WERI-Rb-1 (cell line): ENCODE data around the gene MEN1.

ENCODE experiments used
- DNase-seq: peaks from one replicate; pipeline ENCODE4 v3.0.0-alpha.2; 2020
- H3K27ac ChIP-seq: fragments of 250-450 bp; sonication (Bioruptor Pico); 2 replicates; pipeline ENCODE4 v1.5.1; 2020; ENCODE audit warnings: mild to moderate bottlenecking, moderate library complexity
- H3K27me3 ChIP-seq: fragments of 250-450 bp; sonication (Bioruptor Pico); 2 replicates; pipeline ENCODE4 v1.5.1; 2021; ENCODE audit warnings: mild to moderate bottlenecking, low read depth, moderate library complexity; ENCODE audit not compliant: insufficient read depth, severe bottlenecking
- H3K36me3 ChIP-seq: fragments of 250-450 bp; sonication (Bioruptor Pico); 2 replicates; pipeline ENCODE4 v1.5.1; 2020; ENCODE audit warnings: mild to moderate bottlenecking, moderate library complexity
- H3K4me3 ChIP-seq: 2 replicates; pipeline ENCODE4 v1.5.1; 2011; ENCODE audit warnings: low read depth, mild to moderate bottlenecking, control low read depth, low read length
- H3K9me3 ChIP-seq: fragments of 250-450 bp; sonication (Bioruptor Pico); 2 replicates; pipeline ENCODE4 v1.5.1; 2021; ENCODE audit warnings: mild to moderate bottlenecking, moderate library complexity; ENCODE audit not compliant: severe bottlenecking
- TF ChIP-seq, protein P1 (sequence below): IDR thresholded peaks from 2 replicates; pipeline ENCODE4 v1.5.1; 2011; ENCODE audit warnings: low read depth, mild to moderate bottlenecking, control low read depth, inconsistent platforms, low read length

MEN1 gene

DNA sequence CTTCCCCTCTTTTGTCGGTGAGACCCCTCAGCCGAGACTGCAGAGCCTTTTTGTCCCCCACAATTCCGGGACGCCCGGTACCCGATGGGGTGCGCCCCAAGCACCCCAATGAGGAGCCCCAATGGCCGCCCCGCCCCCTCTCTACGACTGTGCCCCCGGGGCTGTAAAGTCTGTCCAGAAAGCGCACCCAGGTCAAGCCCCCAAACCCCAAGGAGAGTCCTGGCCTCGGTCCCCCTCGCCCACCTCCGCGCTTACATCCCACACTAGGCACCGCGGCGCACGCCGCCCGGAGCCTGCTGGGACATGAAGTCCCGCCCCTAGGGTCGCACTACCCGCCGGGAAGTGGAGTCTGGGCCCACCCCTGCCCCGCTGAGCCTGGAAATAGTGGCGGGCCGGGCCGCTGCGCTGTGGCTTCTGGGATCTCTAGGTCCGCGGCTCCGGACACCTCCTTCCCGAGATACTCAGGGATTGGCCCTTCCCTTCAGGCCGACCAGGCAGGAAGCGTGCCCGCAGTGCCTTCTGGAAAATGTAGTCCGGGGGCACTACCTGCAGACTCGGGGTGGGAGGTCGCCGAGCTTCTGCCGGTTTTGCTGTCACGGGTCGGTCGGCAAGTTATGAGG is at the start of gene MEN1:
Gene MEN1 (minus strand): TSS at position 281 of the 620 bp plus-strand sequence. CDS start 442 bp downstream, outside the sequence.
- Histone ChIP-seq H3K36me3 (peaks cover 39% of the 10 kb centered on the region), H3K27ac (peak within 1 kb of the TSS; percentile 43), H3K9me3 (no peaks in the 10 kb centered on the region), H3K27me3 (no peaks in the 10 kb centered on the region), H3K4me3 (peak within 1 kb of the TSS; percentile 64)
- DNase-seq = peak; percentile 98
- TF ChIP-seq, protein P1, sequence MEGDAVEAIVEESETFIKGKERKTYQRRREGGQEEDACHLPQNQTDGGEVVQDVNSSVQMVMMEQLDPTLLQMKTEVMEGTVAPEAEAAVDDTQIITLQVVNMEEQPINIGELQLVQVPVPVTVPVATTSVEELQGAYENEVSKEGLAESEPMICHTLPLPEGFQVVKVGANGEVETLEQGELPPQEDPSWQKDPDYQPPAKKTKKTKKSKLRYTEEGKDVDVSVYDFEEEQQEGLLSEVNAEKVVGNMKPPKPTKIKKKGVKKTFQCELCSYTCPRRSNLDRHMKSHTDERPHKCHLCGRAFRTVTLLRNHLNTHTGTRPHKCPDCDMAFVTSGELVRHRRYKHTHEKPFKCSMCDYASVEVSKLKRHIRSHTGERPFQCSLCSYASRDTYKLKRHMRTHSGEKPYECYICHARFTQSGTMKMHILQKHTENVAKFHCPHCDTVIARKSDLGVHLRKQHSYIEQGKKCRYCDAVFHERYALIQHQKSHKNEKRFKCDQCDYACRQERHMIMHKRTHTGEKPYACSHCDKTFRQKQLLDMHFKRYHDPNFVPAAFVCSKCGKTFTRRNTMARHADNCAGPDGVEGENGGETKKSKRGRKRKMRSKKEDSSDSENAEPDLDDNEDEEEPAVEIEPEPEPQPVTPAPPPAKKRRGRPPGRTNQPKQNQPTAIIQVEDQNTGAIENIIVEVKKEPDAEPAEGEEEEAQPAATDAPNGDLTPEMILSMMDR = no peak

DNA sequence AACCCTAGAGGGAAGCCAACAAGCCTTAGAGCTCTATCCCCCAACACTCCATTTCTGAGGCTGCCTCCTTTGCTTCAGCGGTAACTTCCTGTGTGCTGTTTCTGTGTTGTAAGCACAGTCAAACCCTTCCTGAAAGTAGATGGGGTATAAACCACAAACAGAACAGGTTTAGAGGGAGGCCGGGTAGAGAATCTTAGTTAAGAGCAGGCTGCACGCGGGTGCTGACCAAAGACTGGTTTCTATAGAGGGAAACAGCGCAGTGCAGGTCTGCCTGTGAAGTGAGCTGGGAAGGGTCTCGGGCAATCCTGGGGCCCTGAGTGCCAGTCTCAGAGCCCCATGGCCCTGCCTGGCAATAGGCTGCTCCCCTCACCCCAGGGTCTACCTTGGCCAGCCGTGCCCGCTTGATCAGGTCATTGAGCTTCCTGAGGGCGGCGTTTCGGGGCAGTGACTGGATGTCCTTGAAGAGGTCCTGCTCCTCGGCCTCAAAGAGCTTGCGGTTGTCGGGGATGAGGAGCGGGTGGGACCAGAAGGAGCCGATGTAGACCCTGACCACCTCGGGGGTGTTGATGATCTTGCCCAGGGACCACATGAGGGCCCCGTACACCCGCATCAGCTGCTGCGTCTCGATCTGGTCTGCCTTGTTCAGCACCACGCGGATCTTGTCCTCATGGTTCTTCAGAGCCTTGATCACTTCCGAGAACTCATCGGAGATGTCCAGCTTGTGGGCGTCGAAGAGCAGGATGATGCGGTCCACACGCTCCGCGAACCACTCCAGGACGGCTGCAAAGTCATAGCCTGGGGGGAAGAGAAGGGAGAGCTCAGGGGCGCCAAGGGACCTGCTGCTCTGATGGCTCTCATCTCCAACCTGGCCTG is 49.4 kb upstream of the MEN1 start:
- H3K9me3 ChIP-seq = no peaks in the 10 kb centered on the region
- DNase-seq = no peak
- H3K36me3 ChIP-seq = peaks cover 14% of the 10 kb centered on the region
- H3K27ac ChIP-seq = no peak overlapping the region
- no peaks in the 10 kb centered on the region for H3K27me3 ChIP-seq
- no peak overlapping the region for H3K4me3 ChIP-seq
- TF ChIP-seq, protein P1 = no peak

DNA sequence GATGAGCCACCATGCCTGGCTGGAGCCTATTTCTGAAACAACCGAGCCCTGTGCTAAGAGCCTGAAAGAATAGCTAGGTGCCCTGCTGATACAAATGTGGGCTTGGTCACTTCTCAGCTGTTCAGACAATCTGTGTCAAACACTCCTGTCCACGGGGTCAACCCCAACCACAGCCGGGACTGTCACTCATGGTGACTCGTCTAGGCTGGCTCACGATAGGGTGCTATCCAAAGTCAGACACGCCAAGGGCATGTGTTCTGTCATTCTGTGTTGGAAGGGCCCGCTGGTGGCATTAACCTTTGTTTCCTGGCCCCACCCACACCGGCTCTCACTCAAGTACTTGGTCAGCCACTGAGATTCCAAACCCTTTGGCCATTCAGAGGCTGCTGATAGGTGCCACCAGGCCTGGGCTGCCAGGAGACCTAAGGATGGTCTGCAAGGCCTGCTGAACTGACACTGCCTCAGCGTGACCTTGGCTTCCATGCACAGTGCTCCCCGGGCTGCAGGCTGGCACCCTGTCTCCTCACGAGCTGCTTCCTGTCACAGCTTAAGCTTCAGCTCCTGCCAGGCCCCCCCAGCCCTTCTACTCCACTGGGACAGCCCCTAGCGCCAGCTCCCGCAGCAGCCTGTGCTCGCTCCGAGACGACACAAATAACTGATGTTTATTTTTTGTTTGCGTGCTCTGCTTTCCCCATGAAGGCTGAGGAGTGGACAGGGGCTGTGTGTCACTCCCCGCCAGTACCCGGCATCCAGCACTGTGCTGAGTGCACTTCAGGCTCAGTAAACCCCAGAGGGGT is 48.3 kb upstream of the MEN1 start:
- no peak for DNase-seq
- Histone ChIP-seq H3K27ac (no peak overlapping the region), H3K27me3 (no peaks in the 10 kb centered on the region), H3K9me3 (no peaks in the 10 kb centered on the region), H3K4me3 (no peak overlapping the region), H3K36me3 (peaks cover 18% of the 10 kb centered on the region)
- TF ChIP-seq, protein P1 = no peak

DNA sequence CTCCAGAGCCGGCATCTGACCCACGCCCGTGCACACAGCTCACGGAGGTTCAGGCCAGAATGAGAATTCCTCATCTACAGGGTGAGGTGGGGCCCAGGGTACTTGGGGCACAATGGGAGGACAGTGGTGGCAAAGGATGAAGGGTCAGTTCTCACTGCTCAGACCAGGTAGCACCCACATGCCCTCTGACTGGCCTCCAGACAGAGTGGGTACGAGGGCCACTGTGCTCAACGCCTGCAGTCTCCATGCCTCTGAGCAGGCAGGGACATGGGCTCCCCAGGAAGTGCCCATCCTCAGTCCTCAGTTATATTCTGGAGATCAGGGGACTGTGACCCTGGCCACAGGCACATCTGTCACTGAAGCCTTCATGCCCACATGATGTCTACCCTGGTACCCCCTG is 47.1 kb upstream of the MEN1 start:
- H3K36me3 ChIP-seq = peaks cover 18% of the 10 kb centered on the region
- no peak for DNase-seq

More for the DNA sequence above, 47.1 kb upstream of the MEN1 start:
- Histone ChIP-seq H3K27ac (no peak overlapping the region), H3K9me3 (no peaks in the 10 kb centered on the region), H3K27me3 (no peaks in the 10 kb centered on the region), H3K4me3 (no peak overlapping the region)
- TF ChIP-seq, protein P1 = no peak
